Stomach (tissue), 9 donors: Measurements from ENCODE around the gene IQSEC3. TPM values are rescaled to one million over a fixed set of nuclear protein-coding genes. Genes with fewer than 3 reads are reported as not detected.

Source experiments
- DNase-seq, 2 donors: peaks; one replicate each; pipeline versions ENCODE4 v3.0.0 to v3.0.0-alpha.2; 2013 to 2019
- H3K27ac ChIP-seq, 5 donors: fragments of 200-600 bp in 4 of 5; sonication (generic) in 4 of 5; one replicate each; pipeline ENCODE4 v1.5.1; 2013 to 2019; ENCODE audit warnings: mild to moderate bottlenecking in 1 of 5, moderate library complexity in 1 of 5
- H3K27me3 ChIP-seq, 3 donors: fragments of 200-600 bp; sonication (generic); one replicate each; pipeline ENCODE4 v1.5.1; 2017 to 2019; ENCODE audit warnings: mixed run types in 1 of 3
- H3K36me3 ChIP-seq, 4 donors: fragments of 200-600 bp; sonication (generic); 1 replicate in 3 of 4; 2 replicates in 1 of 4; pipeline ENCODE4 v1.5.1; 2016 to 2019
- H3K4me1 ChIP-seq, 4 donors: fragments of 200-600 bp; sonication (generic); one replicate each; pipeline ENCODE4 v1.5.1; 2016 to 2019
- H3K4me3 ChIP-seq, 4 donors: fragments of 200-600 bp; sonication (generic) in 3 of 4; one replicate each; pipeline ENCODE4 v1.5.1; 2016 to 2019; ENCODE audit warnings: mild to moderate bottlenecking in 1 of 4
- H3K9me3 ChIP-seq, 4 donors: fragments of 200-600 bp; sonication (generic); one replicate each; pipeline ENCODE4 v1.5.1; 2016 to 2019
- CTCF ChIP-seq, 7 experiments: fragments of 450-650 bp in 4 of 7; fragments of 200-600 bp in 3 of 7; sonication (generic) in 3 of 7; IDR thresholded peaks; one replicate each; pipeline ENCODE4 v1.5.1; 2016 to 2019; ENCODE audit warnings: antibody characterized with exemption in 7 of 7, control low read depth in 2 of 7, mild to moderate bottlenecking in 1 of 7
- EP300 ChIP-seq: sonication (generic); formaldehyde crosslinking; IDR thresholded peaks from one replicate; pipeline ENCODE4 v1.6.1; 2017; ENCODE audit warnings: antibody characterized with exemption
- POLR2A ChIP-seq, 4 donors: fragments of 450-650 bp; IDR thresholded peaks; one replicate each; pipeline ENCODE4 v1.6.1; 2016; ENCODE audit warnings: antibody characterized with exemption in 4 of 4, control low read depth in 2 of 4, mild to moderate bottlenecking in 1 of 4, moderate library complexity in 1 of 4
- POLR2AphosphoS5 ChIP-seq, 3 donors: sonication (generic); formaldehyde crosslinking; IDR thresholded peaks; one replicate each; pipeline ENCODE4 v1.6.1; 2016; ENCODE audit warnings: antibody characterized with exemption in 3 of 3
- WGBS, 5 donors: extraction: QIAGEN DNeasy Blood & Tissue Kit in 3 of 5; methylation state at CpG; one replicate each; pipeline versions ENCODE4 v1.1.5 to v1.1.7; 2013 to 2018; 5-methylcytosine and 5-hydroxymethylcytosine counted together
- intact Hi-C: fragments of 100-400 bp; cut with DNase I; formaldehyde crosslinking; loops from one replicate; pipeline ENCODE4 v1.15.1; 2023; ENCODE audit warnings: low total_unique reads
- polyA plus RNA-seq, 3 donors: library from polyadenylated mRNA; stranded (reverse); fragments of 200-250 nt; gene quantifications; one replicate each; pipeline ENCODE4 v1.2.3, GENCODE V29; 2013
- total RNA-seq, 5 donors: library from RNA; depleted of rRNA; stranded (reverse); fragments of >200 nt; gene quantifications; one replicate each; pipeline versions ENCODE4 v1.1.0 to v1.2.3, GENCODE V29; 2014 to 2016
- donor health status: healthy with polysubstance abuse.
- donor health status: Bipolar disorder and iron deficiency.
- donor health status: healthy.

Gene IQSEC3
- total and polyA plus RNA-seq, 8 donors: 0.08 to 1.7 (median 0.87) TPM; not detected in 2

GRCh38 chr12:98924-99352, 32.4 kb downstream of the IQSEC3 start:
- WGBS, 5 donors: 11 to 33% (median 24%) methylated on average over 12 of the region's 12 CpGs
- Histone ChIP-seq H3K36me3 (no peaks in the 10 kb centered on the region), H3K4me3 (no peak overlapping the region), H3K27me3 (peaks cover 0 to 74% (median 32%) of the 10 kb centered on the region in 3 donors), H3K4me1 (peaks cover 0 to 9% (median 0%) of the 10 kb centered on the region in 4 donors), H3K9me3 (no peaks in the 10 kb centered on the region), H3K27ac (no peak overlapping the region)
- intact Hi-C loops: no loop called here
- no peak for TF ChIP-seq POLR2A (IDR thresholded peaks at IDR 0.05)
- TF ChIP-seq CTCF (IDR thresholded peaks at IDR 0.05): no peak
- peak in 1 of 2 donors; percentile 8 for DNase-seq

- DNase-seq: peak in 1 of 2 donors; percentile 19
- Histone ChIP-seq H3K9me3 (no peaks in the 10 kb centered on the region), H3K4me1 (peaks cover 0 to 12% (median 0%) of the 10 kb centered on the region in 4 donors), H3K4me3 (no peak overlapping the region), H3K36me3 (no peaks in the 10 kb centered on the region), H3K27ac (no peak overlapping the region), H3K27me3 (peaks cover 0 to 77% (median 31%) of the 10 kb centered on the region in 3 donors)
- intact Hi-C loops: no loop called here
- TF ChIP-seq EP300 (no peak), CTCF (IDR thresholded peaks at IDR 0.05) (no peak)
- WGBS, 5 donors: 22 to 28% (median 27%) methylated on average over 13 of the region's 13 CpGs
Observed at GRCh38 chr12:99605-100004, 33.0 kb downstream of the IQSEC3 start.

- no peak overlapping the region for H3K27ac ChIP-seq
- 78 to 83% (median 80%) methylated on average over 14 to 15 of the region's 15 CpGs for WGBS, 5 donors
- H3K9me3 ChIP-seq: no peaks in the 10 kb centered on the region
- intact Hi-C loops: no loop called here
- H3K4me3 ChIP-seq: no peak overlapping the region
- H3K27me3 ChIP-seq: peaks cover 0 to 85% (median 40%) of the 10 kb centered on the region in 3 donors
- TF ChIP-seq CTCF (IDR thresholded peaks at IDR 0.05): no peak
- TF ChIP-seq EP300: no peak
- no peak for TF ChIP-seq POLR2AphosphoS5 (IDR thresholded peaks at IDR 0.05)
- no peak for TF ChIP-seq POLR2A (IDR thresholded peaks at IDR 0.05)
- no peak for DNase-seq
- H3K4me1 ChIP-seq: peaks cover 0 to 16% (median 0%) of the 10 kb centered on the region in 4 donors
- H3K36me3 ChIP-seq: no peaks in the 10 kb centered on the region
Observed at GRCh38 chr12:101969-102878, 35.7 kb downstream of the IQSEC3 start.

GRCh38 chr12:102879-103168, 36.3 kb downstream of the IQSEC3 start:
- TF ChIP-seq POLR2AphosphoS5 (IDR thresholded peaks at IDR 0.05) (no peak), EP300 (no peak), POLR2A (IDR thresholded peaks at IDR 0.05) (no peak), CTCF (IDR thresholded peaks at IDR 0.05) (no peak)
- 69 to 75% (median 74%) methylated on average over 7 of the region's 7 CpGs for WGBS, 5 donors

More at GRCh38 chr12:102879-103168, 36.3 kb downstream of the IQSEC3 start:
- intact Hi-C loops: no loop called here
- Histone ChIP-seq H3K9me3 (no peaks in the 10 kb centered on the region), H3K4me3 (no peak overlapping the region), H3K27me3 (peaks cover 0 to 80% (median 36%) of the 10 kb centered on the region in 3 donors), H3K27ac (no peak overlapping the region), H3K36me3 (no peaks in the 10 kb centered on the region), H3K4me1 (peaks cover 0 to 16% (median 0%) of the 10 kb centered on the region in 4 donors)
- DNase-seq: no peak
